Measurements from ENCODE around the gene LRRC8E.

DNA sequence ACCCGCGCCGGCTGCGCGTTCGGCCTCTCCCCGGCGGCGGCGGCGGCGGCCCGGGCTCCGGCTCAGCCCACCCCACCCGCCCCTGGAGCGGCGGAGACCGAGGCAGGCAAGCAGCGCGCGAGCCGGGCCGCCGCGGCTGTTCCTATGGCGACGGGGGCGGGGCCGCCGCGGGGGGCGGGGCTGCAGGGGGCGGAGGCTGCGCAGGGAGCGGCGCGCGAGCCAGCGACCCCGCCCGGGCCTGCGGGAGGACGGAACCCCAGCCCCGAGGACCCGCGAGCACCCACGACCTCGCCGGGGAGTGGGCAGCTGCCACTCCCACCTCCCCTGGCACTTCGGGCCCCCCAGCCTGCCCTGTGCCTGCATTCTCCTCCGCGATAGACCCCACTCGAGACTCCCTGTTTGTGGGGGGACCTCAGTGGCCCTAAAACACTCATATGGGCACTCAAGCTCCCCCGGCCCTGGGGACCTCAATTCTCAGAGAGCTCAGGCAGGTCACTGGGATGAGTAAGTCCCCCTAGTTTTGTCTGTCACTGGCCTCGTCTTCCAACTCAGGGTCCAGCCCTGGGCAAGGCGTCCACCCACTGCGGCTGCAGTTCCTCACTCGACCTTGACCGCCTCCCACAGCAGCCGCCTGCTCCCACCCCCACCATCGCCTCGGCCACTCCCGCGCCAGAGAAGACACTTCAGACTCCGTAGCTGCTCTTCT lies 37.9 kb downstream of the LRRC8E start, which contains the start of gene CTXN1:
- TF ChIP-seq CTCF (IDR thresholded peaks at IDR 0.05; ENCODE audit: control extremely low read depth in 1 of 3, insufficient read depth in 1 of 3, low read depth in 1 of 3, low read length in 3 of 3) (no peak), HDAC6 (IDR thresholded peaks at IDR 0.05; ENCODE audit: low read depth, low read length) (no peak), CHD7 (IDR thresholded peaks at IDR 0.05; ENCODE audit: insufficient replicate concordance, low read length) (no peak), ZNF274 (IDR thresholded peaks at IDR 0.05; ENCODE audit: borderline replicate concordance, extremely low read depth, low read length) (no peak), EP300 (IDR thresholded peaks at IDR 0.05; ENCODE audit: borderline replicate concordance in 1 of 2, low read depth in 2 of 2, low read length in 2 of 2) (no peak), PHF8 (conservative IDR thresholded peaks at IDR 0.05; ENCODE audit: low read depth, low read length) (no peak), BRCA1 (IDR thresholded peaks at IDR 0.05; ENCODE audit: low read depth, low read length) (no peak), TAF1 (IDR thresholded peaks at IDR 0.05; ENCODE audit: low read depth, low read length) (no peak), POLR2A (IDR thresholded peaks at IDR 0.05; ENCODE audit: control extremely low read depth in 1 of 2, low read depth in 2 of 2, low read length in 2 of 2) (peak in 1 of 2 experiments; percentile 34; a peak in 1 of 3 replicates), FOSL1 (IDR thresholded peaks at IDR 0.05; ENCODE audit: insufficient read depth, low read depth, low read length) (no peak)

Data from H1 (cell line).